Measurements from ENCODE around the gene PHF11.
"Not testable (repeated sequence)": the region's sequence is repeated elsewhere in the genome, so short reads cannot be mapped to it uniquely, and the experiment has no call there.

Gene PHF11

GRCh38 chr13:49550942-49551644 lies 55.3 kb downstream of the PHF11 start:
- DNase-seq, result no peak

- no peak for DNase-seq
These were observed 58.1 kb downstream of the PHF11 start for GRCh38 chr13:49553888-49554287.

- DNase-seq, result no peak
These were observed 58.6 kb downstream of the PHF11 start for GRCh38 chr13:49554387-49554786.

- DNase-seq, result no peak
These were observed 63.3 kb downstream of the PHF11 start for GRCh38 chr13:49559006-49559405.

- DNase-seq, result no peak
These were observed 64.7 kb downstream of the PHF11 start for GRCh38 chr13:49560270-49561061.

- no peak for DNase-seq
These were observed 65.3 kb downstream of the PHF11 start for GRCh38 chr13:49561062-49561410.

GRCh38 chr13:49563516-49563915 lies 67.8 kb downstream of the PHF11 start:
- no peak for DNase-seq

GRCh38 chr13:49565461-49565860 lies 69.7 kb downstream of the PHF11 start:
- DNase-seq, result not testable (repeated sequence)

GRCh38 chr13:49566461-49566860 lies 70.7 kb downstream of the PHF11 start:
- DNase-seq, result no peak

GRCh38 chr13:49567491-49567890 lies 71.7 kb downstream of the PHF11 start:
- no peak for DNase-seq

- peak; percentile 16 for DNase-seq
These were observed 74.4 kb downstream of the PHF11 start for GRCh38 chr13:49569993-49570689.

GRCh38 chr13:49571299-49572240 lies 75.8 kb downstream of the PHF11 start:
- DNase-seq, result no peak
